GM12878 (cell line): ENCODE measurements around the gene SUMF1. TPM values are rescaled to one million over a fixed set of nuclear protein-coding genes. Genes with fewer than 3 reads are reported as not detected.

Experiments used
- ATAC-seq: fragments of 200-7000 bp; cut with Tn5 transposase; 3 replicates; pipeline ENCODE4 v1.9.1; 2020; ENCODE audit warnings: mild to moderate bottlenecking, moderate library complexity
- BruUV-seq: library from RNA; stranded (reverse); fragments of 400-500 nt; replicated peaks from 2 replicates; lab custom pipeline; 2021; lab: Mats Ljungman, UMichigan
- CTCF ChIA-PET: fragments of 300-600 bp; sonication (Branson Sonifier 250); formaldehyde crosslinking; extraction: SDS; loops from one replicate; lab custom pipeline; 2021; ENCODE audit warnings: inconsistent platforms; lab: Yijun Ruan, JAX
- POLR2A ChIA-PET: fragments of 350-600 bp; formaldehyde crosslinking; extraction: SDS; loops from one replicate; lab custom pipeline; 2021; ENCODE audit warnings: inconsistent platforms; lab: Charles Lee
- RAD21 ChIA-PET: fragments of 300-600 bp; sonication (Branson Sonifier 250); formaldehyde crosslinking; loops from one replicate; lab custom pipeline; 2023; ENCODE audit warnings: antibody characterized with exemption; ENCODE audit not compliant: unreplicated experiment; lab: Charles Lee
- SMC1A ChIA-PET: fragments of 300-600 bp; sonication (Branson Sonifier 250); formaldehyde crosslinking; loops from one replicate; lab custom pipeline; 2023; ENCODE audit not compliant: unreplicated experiment, uncharacterized antibody; lab: Charles Lee
- DNase-seq: peaks from one replicate; pipeline ENCODE4 v3.0.0-alpha.2; 2011; ENCODE audit warnings: low read depth, low spot score
- FAIRE-seq: peaks from 3 replicates; lab custom pipeline; 2011; peaks lifted over from hg19 to GRCh38; lab: Jason Lieb, UNC
- H2AFZ ChIP-seq: 2 replicates; pipeline ENCODE4 v1.6.0; 2011; ENCODE audit warnings: low read depth, low read length, control low read depth; ENCODE audit not compliant: control insufficient read depth
- H3K27ac ChIP-seq: 2 replicates; pipeline ENCODE4 v1.5.1; 2011; ENCODE audit warnings: control low read depth; ENCODE audit not compliant: control insufficient read depth, insufficient read depth
- H3K27me3 ChIP-seq, 2 experiments: replicated peaks in 1 of 2; 2 replicates each; pipeline versions ENCODE4 v1.6.0 to v1.6.1; 2011; ENCODE audit warnings: low read length in 1 of 2; ENCODE audit not compliant: control insufficient read depth in 2 of 2, insufficient read depth in 2 of 2
- H3K36me3 ChIP-seq, 2 experiments: 2 replicates each; pipeline ENCODE4 v1.5.1; 2011; ENCODE audit warnings: low read length in 1 of 2; ENCODE audit not compliant: control insufficient read depth in 2 of 2, insufficient read depth in 2 of 2
- H3K4me1 ChIP-seq: 2 replicates; pipeline ENCODE4 v1.6.1; 2011; ENCODE audit warnings: mild to moderate bottlenecking, low read length, moderate library complexity, mixed read lengths; ENCODE audit not compliant: control insufficient read depth, insufficient read depth
- H3K4me2 ChIP-seq: 2 replicates; pipeline ENCODE4 v1.6.0; 2011; ENCODE audit warnings: control low read depth; ENCODE audit not compliant: control insufficient read depth, insufficient read depth
- H3K4me3 ChIP-seq: fragments of 200-600 bp; sonication (generic); 2 replicates; pipeline ENCODE4 v1.5.1; 2016
- H3K79me2 ChIP-seq: 2 replicates; pipeline ENCODE4 v1.6.0; 2011; ENCODE audit warnings: low read length; ENCODE audit not compliant: control insufficient read depth, insufficient read depth
- H3K9ac ChIP-seq: 2 replicates; pipeline ENCODE4 v1.8.0; 2011; ENCODE audit warnings: low read length, control low read depth, mixed read lengths; ENCODE audit not compliant: control insufficient read depth, insufficient read depth
- H3K9me3 ChIP-seq: replicated peaks from 3 replicates; pipeline ENCODE4 v1.5.1; 2011; ENCODE audit warnings: mild to moderate bottlenecking, low read length; ENCODE audit not compliant: control insufficient read depth, insufficient read depth
- H4K20me1 ChIP-seq: 2 replicates; pipeline ENCODE4 v1.6.0; 2011; ENCODE audit not compliant: control insufficient read depth, insufficient read depth
- ETV6 ChIP-seq, 2 experiments: fragments of 450-650 bp in 1 of 2; IDR thresholded peaks in 1 of 2; conservative IDR thresholded peaks in 1 of 2; 2 replicates each; pipeline ENCODE4 v1.6.1; 2014; ENCODE audit warnings: antibody characterized with exemption in 1 of 2, borderline replicate concordance in 1 of 2, low read depth in 1 of 2, mild to moderate bottlenecking in 1 of 2, moderate library complexity in 1 of 2
- KDM1A ChIP-seq: fragments of 200-600 bp; sonication (generic); IDR thresholded peaks from 2 replicates; pipeline ENCODE4 v1.6.1; 2016; ENCODE audit warnings: borderline replicate concordance
- MTA3 ChIP-seq: IDR thresholded peaks from 2 replicates; pipeline ENCODE4 v1.6.1; 2012; ENCODE audit warnings: low read length, inconsistent platforms, borderline replicate concordance
- PML ChIP-seq: IDR thresholded peaks from 2 replicates; pipeline ENCODE4 v1.6.1; 2012; ENCODE audit warnings: low read length, inconsistent platforms
- SMC3 ChIP-seq: IDR thresholded peaks from 2 replicates; pipeline ENCODE4 v1.6.1; 2011; ENCODE audit warnings: low read length, improper control_type of control experiment, borderline replicate concordance
- ZNF217 ChIP-seq: fragments of 450-650 bp; IDR thresholded peaks from 2 replicates; pipeline ENCODE4 v1.6.1; 2017; ENCODE audit warnings: antibody characterized with exemption, mild to moderate bottlenecking
- WGBS: methylation state at CpG from one replicate; pipeline ENCODE4 v1.1.6; 2016; ENCODE audit warnings: low lambda C conversion rate; ENCODE audit not compliant: insufficient replicate concordance, insufficient coverage; ENCODE audit errors: missing lambda C conversion rate; 5-methylcytosine and 5-hydroxymethylcytosine counted together
- in situ Hi-C: fragments of 300-500 bp; cut with MboI; formaldehyde crosslinking; loops from 9 replicates; pipeline ENCODE4 v1.14.3; 2018; ENCODE audit warnings: mixed read lengths
- intact Hi-C: fragments of 100-400 bp; cut with micrococcal nuclease; formaldehyde crosslinking; loops from one replicate; pipeline ENCODE4 v1.14.2; 2022; ENCODE audit not compliant: unreplicated experiment
- polyA plus RNA-seq, 11 experiments: library from polyadenylated mRNA; depleted of rRNA in 4 of 11; unstranded in 6 of 11; stranded (reverse) in 5 of 11; fragments of >200 nt; fragmentation: Nextera tagmentation in 4 of 11; fragmentation: Illumina TruSeq in 1 of 11; extraction: Ambion mirVana in 4 of 11; extraction: Trizol in 1 of 11; gene quantifications; 1 replicate in 1 of 11; 2 replicates in 10 of 11; pipeline versions ENCODE4 v1.2.1 to v1.2.3, GENCODE V29; 2011 to 2016; ENCODE audit warnings: inconsistent platforms in 2 of 11, missing spikeins in 2 of 11, low read depth in 1 of 11
- total RNA-seq, 4 experiments: library from RNA; depleted of rRNA in 3 of 4; stranded (reverse); fragments of >200 nt in 3 of 4; fragmentation: Illumina TruSeq in 1 of 4; extraction: Trizol in 1 of 4; gene quantifications; 2 replicates each; pipeline versions ENCODE4 v1.2.1 to v1.2.3, GENCODE V29; 2013 to 2021
- TF ChIP-seq, protein P1 (sequence below): IDR thresholded peaks from 2 replicates; pipeline ENCODE4 v1.6.1; 2011; ENCODE audit warnings: mild to moderate bottlenecking, low read depth, low read length, moderate library complexity; ENCODE audit not compliant: insufficient replicate concordance

SUMF1 gene
- total and polyA plus RNA-seq, 10 of the 15 experiments (the other 5 are each of a cell fraction or from before 2014, with no cell fraction given): 3.2 to 14.3 (median 8.5) TPM

DNA sequence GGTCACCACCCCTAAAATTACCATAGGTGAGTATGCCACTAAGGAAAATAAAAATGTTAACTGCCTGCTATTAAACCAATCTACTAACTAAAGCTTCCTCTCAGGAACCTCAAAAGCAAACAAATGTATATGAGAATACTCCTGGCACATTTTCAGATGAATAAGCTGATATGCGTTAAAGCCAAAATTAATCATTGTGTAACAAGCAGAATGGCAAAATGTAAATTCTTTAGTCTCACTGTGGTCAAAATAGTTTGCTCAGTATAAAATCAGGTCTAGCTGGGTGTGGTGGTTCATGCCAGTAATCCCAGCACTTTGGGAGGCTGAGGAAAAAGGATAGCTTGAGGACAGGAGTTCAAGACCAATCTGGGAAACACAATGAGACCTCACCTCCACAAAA lies 53.6 kb downstream of the SUMF1 start:
- TF ChIP-seq MTA3 (no peak), ETV6 (conservative IDR thresholded peaks at IDR 0.05 in 1 of 2, IDR thresholded peaks at IDR 0.05 in 1 of 2; ENCODE audit: borderline replicate concordance in 1 of 2, low read depth in 1 of 2) (no peak), PML (no peak), KDM1A (no peak), SMC3 (no peak), ZNF217 (no peak)
- TF ChIP-seq, protein P1, sequence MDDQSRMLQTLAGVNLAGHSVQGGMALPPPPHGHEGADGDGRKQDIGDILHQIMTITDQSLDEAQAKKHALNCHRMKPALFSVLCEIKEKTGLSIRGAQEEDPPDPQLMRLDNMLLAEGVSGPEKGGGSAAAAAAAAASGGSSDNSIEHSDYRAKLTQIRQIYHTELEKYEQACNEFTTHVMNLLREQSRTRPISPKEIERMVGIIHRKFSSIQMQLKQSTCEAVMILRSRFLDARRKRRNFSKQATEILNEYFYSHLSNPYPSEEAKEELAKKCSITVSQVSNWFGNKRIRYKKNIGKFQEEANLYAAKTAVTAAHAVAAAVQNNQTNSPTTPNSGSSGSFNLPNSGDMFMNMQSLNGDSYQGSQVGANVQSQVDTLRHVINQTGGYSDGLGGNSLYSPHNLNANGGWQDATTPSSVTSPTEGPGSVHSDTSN: no peak
- Histone ChIP-seq H3K4me2 (no peak overlapping the region), H3K79me2 (no peaks in the 10 kb centered on the region), H3K9ac (no peak overlapping the region), H3K27ac (no peak overlapping the region), H3K9me3 (no peaks in the 10 kb centered on the region; the same call in 2 of the 3 replicates), H3K4me3 (no peak overlapping the region), H3K27me3 (no peaks in the 10 kb centered on the region), H3K36me3 (no peaks in the 10 kb centered on the region; a peak in 1 of 4 replicates), H3K4me1 (peaks cover 13% of the 10 kb centered on the region), H4K20me1 (no peaks in the 10 kb centered on the region), H2AFZ (no peak overlapping the region)
- WGBS: 39% methylated on average over 1 of the region's 1 CpG
- intact Hi-C loops (no loop called here), in situ Hi-C loops (no loop called here)
- ChIA-PET SMC1A (interaction anchor here (0.7 to 1.1 kb wide), 3 partner anchors 10 to 62 kb away, joined by 3 read pairs; no protein-coding TSS in a partner anchor), POLR2A (interaction anchor here (0.6 kb wide), 1 partner anchor 1422 kb away, joined by 3 read pairs; no protein-coding TSS in a partner anchor), RAD21 (interaction anchor here (1.0 kb wide), 1 partner anchor 16 kb away, joined by 3 read pairs; no protein-coding TSS in a partner anchor), CTCF (no interaction called here)
- DNase-seq (no peak), FAIRE-seq (no peak), ATAC-seq (no peak)
- BruUV-seq: no TSS peak
